ENCODE measurements around the gene MARK4. TPM values are rescaled to one million over a fixed set of nuclear protein-coding genes. Genes with fewer than 3 reads are reported as not detected.

Gene MARK4
- total RNA-seq, 4 donors from 2014 or later: 14.0 to 35.5 (median 20.6) TPM

- TF ChIP-seq EP300 (IDR thresholded peaks at IDR 0.05) (no peak), CTCF (IDR thresholded peaks at IDR 0.05) (no peak), POLR2A (IDR thresholded peaks at IDR 0.05) (no peak), POLR2AphosphoS5 (IDR thresholded peaks at IDR 0.05) (no peak)
- peaks cover 0 to 10% (median 0%) of the 10 kb centered on the region in 3 donors for H3K4me1 ChIP-seq
- peak overlapping the region in 2 of 4 donors; percentile 14 to 28 for H3K27ac ChIP-seq
- H3K27me3 ChIP-seq: no peaks in the 10 kb centered on the region
- WGBS, 2 donors (ENCODE audit: low coverage in 1 of 2): 52 to 100% methylated on average over 1 to 4 of the region's 12 CpGs
- no peak overlapping the region for H3K4me3 ChIP-seq
- peaks cover 0 to 15% (median 0%) of the 10 kb centered on the region in 3 donors for H3K9me3 ChIP-seq
- H3K36me3 ChIP-seq: peaks cover 0 to 97% of the 10 kb centered on the region in 2 donors
- ATAC-seq: peak; percentile 46
These were observed 43.4 kb downstream of the MARK4 start for GRCh38 chr19:45294291-45295029.

DNA sequence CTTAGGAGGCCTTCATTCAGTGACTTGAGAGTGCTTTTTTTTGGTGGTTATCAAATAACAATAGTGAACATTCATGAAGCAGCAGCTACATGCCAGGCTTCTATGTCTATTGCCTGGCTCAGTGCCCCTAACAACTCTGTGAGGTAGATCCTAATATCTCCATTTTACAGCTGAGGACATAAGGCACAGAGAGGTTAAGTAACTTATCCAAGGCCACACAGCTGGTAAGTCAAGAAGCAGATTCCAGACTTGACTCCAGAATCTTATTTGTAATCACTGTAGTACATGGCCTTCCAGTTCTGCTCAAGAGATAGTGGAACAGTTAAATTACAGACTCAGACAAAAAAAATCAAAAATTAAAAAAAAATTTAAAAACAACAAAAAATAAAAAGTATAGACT lies 44.8 kb downstream of the MARK4 start:
- Histone ChIP-seq H3K36me3 (peaks cover 0 to 97% of the 10 kb centered on the region in 2 donors), H3K9me3 (peaks cover 0 to 15% (median 0%) of the 10 kb centered on the region in 3 donors), H3K4me3 (no peak overlapping the region), H3K27ac (no peak overlapping the region), H3K4me1 (peaks cover 0 to 10% (median 0%) of the 10 kb centered on the region in 3 donors), H3K27me3 (no peaks in the 10 kb centered on the region)
- no peak for ATAC-seq
- TF ChIP-seq EP300 (IDR thresholded peaks at IDR 0.05) (no peak), POLR2A (IDR thresholded peaks at IDR 0.05) (no peak), CTCF (IDR thresholded peaks at IDR 0.05) (no peak), POLR2AphosphoS5 (IDR thresholded peaks at IDR 0.05) (no peak)

- peaks cover 0 to 15% (median 0%) of the 10 kb centered on the region in 3 donors for H3K9me3 ChIP-seq
- ATAC-seq: no peak
- peaks cover 0 to 10% (median 0%) of the 10 kb centered on the region in 3 donors for H3K4me1 ChIP-seq
- peaks cover 0 to 96% of the 10 kb centered on the region in 2 donors for H3K36me3 ChIP-seq
- TF ChIP-seq EP300 (IDR thresholded peaks at IDR 0.05) (no peak), POLR2AphosphoS5 (IDR thresholded peaks at IDR 0.05) (no peak), POLR2A (IDR thresholded peaks at IDR 0.05) (no peak), CTCF (IDR thresholded peaks at IDR 0.05) (no peak)
- 80 to 100% methylated on average over 1 of the region's 4 CpGs for WGBS, 2 donors (ENCODE audit: low coverage in 1 of 2)
- no peaks in the 10 kb centered on the region for H3K27me3 ChIP-seq
- no peak overlapping the region for H3K4me3 ChIP-seq
- no peak overlapping the region for H3K27ac ChIP-seq
These were observed 45.3 kb downstream of the MARK4 start for GRCh38 chr19:45296355-45296754.

GRCh38 chr19:45297674-45298073 lies 46.6 kb downstream of the MARK4 start:
- peaks cover 0 to 10% (median 0%) of the 10 kb centered on the region in 3 donors for H3K4me1 ChIP-seq
- peaks cover 0 to 92% of the 10 kb centered on the region in 2 donors for H3K36me3 ChIP-seq
- 100% methylated on average over 1 of the region's 18 CpGs; no CpG with 5 or more reads in 1 of the 2 donors for WGBS, 2 donors (ENCODE audit: low coverage in 1 of 2)
- no peak overlapping the region for H3K27ac ChIP-seq
- no peak overlapping the region for H3K4me3 ChIP-seq
- TF ChIP-seq POLR2AphosphoS5 (IDR thresholded peaks at IDR 0.05): no peak
- TF ChIP-seq POLR2A (IDR thresholded peaks at IDR 0.05): no peak
- no peak for TF ChIP-seq CTCF (IDR thresholded peaks at IDR 0.05)
- no peak for TF ChIP-seq EP300 (IDR thresholded peaks at IDR 0.05)
- ATAC-seq: no peak
- peaks cover 0 to 12% (median 0%) of the 10 kb centered on the region in 3 donors for H3K9me3 ChIP-seq
- H3K27me3 ChIP-seq: no peaks in the 10 kb centered on the region

DNA sequence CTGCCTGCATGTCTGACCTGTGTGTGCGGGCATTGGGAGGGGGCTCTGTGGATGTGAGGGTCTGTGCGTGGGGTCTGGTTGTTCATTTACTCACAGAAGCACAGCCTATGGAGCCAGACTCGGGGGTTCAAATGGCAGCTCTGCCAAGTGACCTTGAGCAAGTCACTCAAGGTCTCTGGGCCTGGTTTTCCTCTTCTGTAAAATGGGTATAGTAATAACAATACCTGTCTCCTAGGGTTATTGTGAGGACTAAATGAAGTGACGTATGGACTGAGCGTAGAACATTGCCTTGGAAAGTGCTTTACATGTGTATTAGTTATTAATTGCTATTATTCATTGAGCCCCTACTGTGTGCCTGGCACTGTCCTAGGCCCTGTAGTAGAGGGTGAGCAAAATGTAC lies 47.2 kb downstream of the MARK4 start:
- Histone ChIP-seq H3K36me3 (peaks cover 0 to 92% of the 10 kb centered on the region in 2 donors), H3K9me3 (peaks cover 0 to 6% (median 0%) of the 10 kb centered on the region in 3 donors), H3K27ac (no peak overlapping the region), H3K27me3 (no peaks in the 10 kb centered on the region), H3K4me1 (peaks cover 0 to 10% (median 0%) of the 10 kb centered on the region in 3 donors), H3K4me3 (no peak overlapping the region)
- no peak for ATAC-seq
- 86 to 93% methylated on average over 2 to 3 of the region's 5 CpGs for WGBS, 2 donors (ENCODE audit: low coverage in 1 of 2)
- TF ChIP-seq CTCF (IDR thresholded peaks at IDR 0.05) (no peak), POLR2A (IDR thresholded peaks at IDR 0.05) (no peak), POLR2AphosphoS5 (IDR thresholded peaks at IDR 0.05) (no peak), EP300 (IDR thresholded peaks at IDR 0.05) (no peak)

All from gastroesophageal sphincter (tissue), 4 donors.